HCT116 (cell line): ENCODE data around the gene CPB1. TPM values are rescaled to one million over a fixed set of nuclear protein-coding genes. Genes with fewer than 3 reads are reported as not detected.

ENCODE experiments used
- ATAC-seq: fragments of 200-7000 bp; cut with Tn5 transposase; 2 replicates; pipeline ENCODE4 v1.9.1; 2020; ENCODE audit warnings: mild to moderate bottlenecking, moderate library complexity
- BruUV-seq: library from RNA; stranded (reverse); fragments of 400-500 nt; replicated peaks from 2 replicates; lab custom pipeline; 2021; lab: Mats Ljungman, UMichigan
- CTCF ChIA-PET: fragments of 300-600 bp; sonication (Branson Sonifier 250); formaldehyde crosslinking; loops from one replicate; lab custom pipeline; 2021; ENCODE audit warnings: antibody characterized with exemption; lab: Charles Lee
- POLR2A ChIA-PET: fragments of 300-600, 350-600 bp; sonication (Branson Sonifier 250); formaldehyde crosslinking; loops from one replicate; lab custom pipeline; 2021; ENCODE audit warnings: antibody characterized with exemption; lab: Charles Lee
- RAD21 ChIA-PET, 2 experiments: fragments of 300-600 bp; sonication (Branson Sonifier 250); formaldehyde crosslinking; loops; one replicate each; lab custom pipeline; 2023; ENCODE audit warnings: low total read pairs in 2 of 2; ENCODE audit not compliant: uncharacterized antibody in 2 of 2, unreplicated experiment in 2 of 2, low non-redundant PET in 1 of 2; lab: Charles Lee
- DNase-seq: peaks from one replicate; pipeline ENCODE4 v3.0.0-alpha.2; 2010; ENCODE audit warnings: low read depth, low spot score
- H2AFZ ChIP-seq: fragments of 200-600 bp; shearing (Covaris generic), sonication (generic); 2 replicates; pipeline ENCODE4 v1.6.1; 2017; ENCODE audit warnings: low read depth, mixed run types, mixed read lengths, antibody characterized with exemption, low read length; ENCODE audit not compliant: poor library complexity, severe bottlenecking
- H3K27ac ChIP-seq: 2 replicates; pipeline ENCODE4 v1.5.1; 2012; ENCODE audit warnings: low read depth, low read length
- H3K27me3 ChIP-seq: fragments of 200-600 bp; sonication (generic); 2 replicates; pipeline ENCODE4 v1.6.1; 2016; ENCODE audit warnings: mixed run types, low read length, mixed read lengths; ENCODE audit not compliant: insufficient read depth
- H3K36me3 ChIP-seq, 2 experiments: fragments of 200-500 bp in 1 of 2; fragments of 200-600 bp in 1 of 2; sonication (Bioruptor generic) in 1 of 2; sonication (generic) in 1 of 2; 2 replicates each; pipeline versions ENCODE4 v1.5.1 to v1.6.1; 2014 to 2016; ENCODE audit warnings: low read length in 2 of 2, inconsistent platforms in 1 of 2, mixed read lengths in 1 of 2, mixed run types in 1 of 2; ENCODE audit not compliant: insufficient read depth in 2 of 2, control insufficient read depth in 1 of 2
- H3K4me1 ChIP-seq, 2 experiments: fragments of 200-600 bp in 1 of 2; sonication (generic) in 1 of 2; 2 replicates each; pipeline versions ENCODE4 v1.5.1 to v1.6.1; 2012 to 2017; ENCODE audit warnings: low read length in 2 of 2, inconsistent platforms in 1 of 2, mild to moderate bottlenecking in 1 of 2, mixed read lengths in 1 of 2, mixed run types in 1 of 2, moderate library complexity in 1 of 2; ENCODE audit not compliant: insufficient read depth in 2 of 2, control insufficient read depth in 1 of 2
- H3K4me2 ChIP-seq: fragments of 200-600 bp; sonication (generic); 2 replicates; pipeline ENCODE4 v1.6.1; 2017; ENCODE audit warnings: mixed run types, low read length, mixed read lengths
- H3K4me3 ChIP-seq, 2 experiments: fragments of 200-600 bp in 1 of 2; sonication (generic) in 1 of 2; replicated peaks in 1 of 2; 2 replicates each; pipeline ENCODE4 v1.5.1; 2011 to 2016; ENCODE audit warnings: low read length in 2 of 2, control low read depth in 1 of 2, low read depth in 1 of 2, mild to moderate bottlenecking in 1 of 2, mixed read lengths in 1 of 2, mixed run types in 1 of 2
- H3K79me2 ChIP-seq: fragments of 200-600 bp; sonication (generic); 2 replicates; pipeline ENCODE4 v1.6.1; 2017; ENCODE audit warnings: mild to moderate bottlenecking, mixed run types, low read length, moderate library complexity, mixed read lengths; ENCODE audit not compliant: insufficient read depth
- H3K9ac ChIP-seq: fragments of 200-600 bp; sonication (generic); 2 replicates; pipeline ENCODE4 v1.6.1; 2016; ENCODE audit warnings: low read length, mixed read lengths
- H3K9me2 ChIP-seq: fragments of 200-600 bp; sonication (generic), shearing (Covaris generic); 2 replicates; pipeline ENCODE4 v1.6.1; 2017; ENCODE audit warnings: mixed run types, mild to moderate bottlenecking, moderate library complexity; ENCODE audit not compliant: insufficient read depth
- H3K9me3 ChIP-seq, 2 experiments: fragments of 200-500 bp in 1 of 2; fragments of 200-600 bp in 1 of 2; sonication (Bioruptor generic) in 1 of 2; sonication (generic) in 1 of 2; 2 replicates each; pipeline ENCODE4 v1.6.1; 2014 to 2017; ENCODE audit warnings: low read length in 2 of 2, mixed read lengths in 2 of 2, inconsistent platforms in 1 of 2, low read depth in 1 of 2, mild to moderate bottlenecking in 1 of 2, mixed run types in 1 of 2, moderate library complexity in 1 of 2; ENCODE audit not compliant: control insufficient read depth in 1 of 2, insufficient read depth in 1 of 2
- H4K20me1 ChIP-seq: fragments of 200-600 bp; sonication (generic), shearing (Covaris generic); 2 replicates; pipeline ENCODE4 v1.6.1; 2017; ENCODE audit warnings: mixed run types, mild to moderate bottlenecking, moderate library complexity; ENCODE audit not compliant: insufficient read depth
- CBX3 ChIP-seq: IDR thresholded peaks from 2 replicates; pipeline ENCODE4 v1.6.1; 2012; ENCODE audit warnings: low read depth
- CEBPB ChIP-seq: IDR thresholded peaks from 2 replicates; pipeline ENCODE4 v1.6.1; 2012; ENCODE audit warnings: low read depth
- EGR1 ChIP-seq: IDR thresholded peaks from 2 replicates; pipeline ENCODE4 v1.6.1; 2012; ENCODE audit warnings: low read depth
- ELF1 ChIP-seq: IDR thresholded peaks from 2 replicates; pipeline ENCODE4 v1.6.1; 2012; ENCODE audit warnings: low read depth, borderline replicate concordance
- FOSL1 ChIP-seq: IDR thresholded peaks from 2 replicates; pipeline ENCODE4 v1.6.1; 2012; ENCODE audit warnings: low read depth
- JUND ChIP-seq: IDR thresholded peaks from 2 replicates; pipeline ENCODE4 v1.6.1; 2012
- POLR2A ChIP-seq: IDR thresholded peaks from 2 replicates; pipeline ENCODE4 v1.7.0; 2011; ENCODE audit warnings: borderline replicate concordance; ENCODE audit not compliant: insufficient read depth, insufficient read length; ENCODE audit errors: extremely low read depth
- POLR2AphosphoS5 ChIP-seq: IDR thresholded peaks from 2 replicates; pipeline ENCODE4 v1.6.1; 2011; ENCODE audit warnings: mild to moderate bottlenecking, low read depth, low read length, moderate library complexity
- RAD21 ChIP-seq: IDR thresholded peaks from 2 replicates; pipeline ENCODE4 v1.6.1; 2012; ENCODE audit warnings: low read depth, mild to moderate bottlenecking
- SIN3A ChIP-seq: IDR thresholded peaks from 2 replicates; pipeline ENCODE4 v1.6.1; 2012; ENCODE audit warnings: low read depth
- SP1 ChIP-seq: IDR thresholded peaks from 2 replicates; pipeline ENCODE4 v1.6.1; 2012; ENCODE audit warnings: low read depth
- SRF ChIP-seq: IDR thresholded peaks from 2 replicates; pipeline ENCODE4 v1.6.1; 2012; ENCODE audit warnings: low read depth
- TCF7L2 ChIP-seq: IDR thresholded peaks from 2 replicates; pipeline ENCODE4 v1.7.0; 2011; ENCODE audit warnings: borderline replicate concordance, inconsistent platforms; ENCODE audit not compliant: insufficient read depth, insufficient read length; ENCODE audit errors: extremely low read depth
- YY1 ChIP-seq: IDR thresholded peaks from 2 replicates; pipeline ENCODE4 v1.6.1; 2011; ENCODE audit warnings: low read length, low read depth, moderate library complexity, mild to moderate bottlenecking; ENCODE audit not compliant: insufficient replicate concordance; ENCODE audit errors: extremely low read depth
- ZBTB33 ChIP-seq: IDR thresholded peaks from 2 replicates; pipeline ENCODE4 v1.6.1; 2011; ENCODE audit warnings: mild to moderate bottlenecking, low read length, moderate library complexity; ENCODE audit not compliant: insufficient replicate concordance; ENCODE audit errors: extremely low read depth
- ZFX ChIP-seq: fragments of 450-650 bp; IDR thresholded peaks from 2 replicates; pipeline ENCODE4 v1.6.1; 2017
- ZNF274 ChIP-seq: fragments of 200-500 bp; sonication (Bioruptor generic); IDR thresholded peaks from 2 replicates; pipeline ENCODE4 v1.6.1; 2014; ENCODE audit warnings: mild to moderate bottlenecking, low read depth, low read length, inconsistent platforms
- intact Hi-C: fragments of 100-400 bp; cut with micrococcal nuclease; formaldehyde crosslinking; loops from 2 replicates; pipeline ENCODE4 v1.10.0; 2022
- total RNA-seq: library from RNA; stranded (reverse); gene quantifications from one replicate; pipeline ENCODE4 v1.2.1, GENCODE V29; 2021; ENCODE audit not compliant: unreplicated experiment
- TF ChIP-seq, protein P1 (sequence below), 3 experiments: fragments of 200-600 bp in 1 of 3; sonication (generic) in 1 of 3; IDR thresholded peaks in 2 of 3; conservative IDR thresholded peaks in 1 of 3; 2 replicates each; pipeline ENCODE4 v1.5.1; 2012 to 2017; ENCODE audit warnings: low read depth in 2 of 3, low read length in 2 of 3, antibody characterized with exemption in 1 of 3, borderline replicate concordance in 1 of 3, control low read depth in 1 of 3, mild to moderate bottlenecking in 1 of 3, mixed read lengths in 1 of 3, mixed run types in 1 of 3, moderate library complexity in 1 of 3; ENCODE audit not compliant: insufficient read depth in 1 of 3
- TF ChIP-seq, protein P2 (sequence below): IDR thresholded peaks from 2 replicates; pipeline ENCODE4 v1.6.1; 2012
- TF ChIP-seq, protein P3 (sequence below): IDR thresholded peaks from 2 replicates; pipeline ENCODE4 v1.6.1; 2012

Gene CPB1
- total RNA-seq, 1 experiment from 2014 or later = 6.2 TPM

DNA sequence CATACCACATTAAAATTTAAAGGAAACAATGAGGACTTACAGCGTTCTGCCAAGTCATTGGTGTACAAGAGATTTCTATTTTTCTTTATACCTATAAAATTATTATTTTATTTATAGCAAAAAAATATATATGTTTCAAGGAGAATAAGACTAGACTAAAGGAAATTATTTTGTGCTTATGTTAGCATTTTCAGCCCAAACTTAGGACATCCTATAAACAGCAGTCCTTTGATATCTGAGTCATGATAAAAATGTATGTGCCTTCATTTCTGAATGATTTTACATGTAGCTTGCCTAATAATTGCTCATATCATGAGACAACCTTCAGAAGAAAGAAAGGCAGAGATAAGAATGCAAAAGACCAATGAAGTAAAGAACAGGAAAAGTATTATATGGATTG, 20.8 kb downstream of the CPB1 start (continued):
- TF ChIP-seq ZNF274 = no peak
- no peak for TF ChIP-seq EGR1
- TF ChIP-seq ELF1 = no peak
- no peak for TF ChIP-seq YY1

GRCh38 chr3:148852271-148852992, 24.8 kb downstream of the CPB1 start:
- intact Hi-C loops = no loop called here
- no peaks in the 10 kb centered on the region for H3K27me3 ChIP-seq
- POLR2A ChIA-PET = no interaction called here
- RAD21 ChIA-PET = no interaction called here
- H3K4me3 ChIP-seq = no peak overlapping the region
- CTCF ChIA-PET = no interaction called here
- H3K27ac ChIP-seq = no peak overlapping the region
- H3K79me2 ChIP-seq = no peaks in the 10 kb centered on the region
- DNase-seq = no peak
- TF ChIP-seq TCF7L2 (no peak), ZFX (no peak), ELF1 (no peak), CBX3 (no peak), FOSL1 (no peak), SP1 (no peak), POLR2AphosphoS5 (no peak), YY1 (no peak), POLR2A (no peak), RAD21 (no peak), JUND (no peak), SIN3A (no peak), ZNF274 (no peak), EGR1 (no peak), CEBPB (no peak), SRF (no peak), ZBTB33 (no peak)
- TF ChIP-seq, protein P1, sequence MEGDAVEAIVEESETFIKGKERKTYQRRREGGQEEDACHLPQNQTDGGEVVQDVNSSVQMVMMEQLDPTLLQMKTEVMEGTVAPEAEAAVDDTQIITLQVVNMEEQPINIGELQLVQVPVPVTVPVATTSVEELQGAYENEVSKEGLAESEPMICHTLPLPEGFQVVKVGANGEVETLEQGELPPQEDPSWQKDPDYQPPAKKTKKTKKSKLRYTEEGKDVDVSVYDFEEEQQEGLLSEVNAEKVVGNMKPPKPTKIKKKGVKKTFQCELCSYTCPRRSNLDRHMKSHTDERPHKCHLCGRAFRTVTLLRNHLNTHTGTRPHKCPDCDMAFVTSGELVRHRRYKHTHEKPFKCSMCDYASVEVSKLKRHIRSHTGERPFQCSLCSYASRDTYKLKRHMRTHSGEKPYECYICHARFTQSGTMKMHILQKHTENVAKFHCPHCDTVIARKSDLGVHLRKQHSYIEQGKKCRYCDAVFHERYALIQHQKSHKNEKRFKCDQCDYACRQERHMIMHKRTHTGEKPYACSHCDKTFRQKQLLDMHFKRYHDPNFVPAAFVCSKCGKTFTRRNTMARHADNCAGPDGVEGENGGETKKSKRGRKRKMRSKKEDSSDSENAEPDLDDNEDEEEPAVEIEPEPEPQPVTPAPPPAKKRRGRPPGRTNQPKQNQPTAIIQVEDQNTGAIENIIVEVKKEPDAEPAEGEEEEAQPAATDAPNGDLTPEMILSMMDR (IDR thresholded peaks at IDR 0.05 in 2 of 3, conservative IDR thresholded peaks at IDR 0.05 in 1 of 3; ENCODE audit: borderline replicate concordance in 1 of 3, insufficient read depth in 1 of 3, low read depth in 2 of 3, low read length in 2 of 3) = no peak
- TF ChIP-seq, protein P2, sequence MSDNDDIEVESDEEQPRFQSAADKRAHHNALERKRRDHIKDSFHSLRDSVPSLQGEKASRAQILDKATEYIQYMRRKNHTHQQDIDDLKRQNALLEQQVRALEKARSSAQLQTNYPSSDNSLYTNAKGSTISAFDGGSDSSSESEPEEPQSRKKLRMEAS = no peak
- TF ChIP-seq, protein P3, sequence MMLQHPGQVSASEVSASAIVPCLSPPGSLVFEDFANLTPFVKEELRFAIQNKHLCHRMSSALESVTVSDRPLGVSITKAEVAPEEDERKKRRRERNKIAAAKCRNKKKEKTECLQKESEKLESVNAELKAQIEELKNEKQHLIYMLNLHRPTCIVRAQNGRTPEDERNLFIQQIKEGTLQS = no peak
- BruUV-seq = no TSS peak
- no peaks in the 10 kb centered on the region for H3K9me2 ChIP-seq
- no peaks in the 10 kb centered on the region for H3K4me1 ChIP-seq
- no peak overlapping the region for H2AFZ ChIP-seq
- H3K9ac ChIP-seq = no peak overlapping the region
- no peaks in the 10 kb centered on the region for H3K36me3 ChIP-seq
- no peak for ATAC-seq
- H3K4me2 ChIP-seq = no peak overlapping the region
- no peaks in the 10 kb centered on the region for H3K9me3 ChIP-seq
- H4K20me1 ChIP-seq = no peaks in the 10 kb centered on the region
